Right hindlimb (tissue), 1 donor: Measurements from ENCODE around the gene AGPAT4.

Experiments
- DNase-seq: peaks from one replicate; pipeline ENCODE4 v3.0.0-alpha.2; 2018

AGPAT4 gene

GRCh38 chr6:161279677-161280415, 6.0 kb upstream of the AGPAT4 start:
- DNase-seq = peak; percentile 38

GRCh38 chr6:161276605-161277155, 2.8 kb upstream of the AGPAT4 start:
- DNase-seq = no peak

- DNase-seq = no peak
Observed at GRCh38 chr6:161274898-161275297, 1.0 kb upstream of the AGPAT4 start.

- DNase-seq = no peak
Observed at GRCh38 chr6:161274488-161274858, 612 bp upstream of the AGPAT4 start.

GRCh38 chr6:161273274-161273751, 548 bp downstream of the AGPAT4 start:
- peak; percentile 81 for DNase-seq

- DNase-seq = no peak
Observed at GRCh38 chr6:161272635-161273273, 1.1 kb downstream of the AGPAT4 start.

GRCh38 chr6:161271343-161272030, 2.4 kb downstream of the AGPAT4 start:
- DNase-seq = no peak

- DNase-seq = no peak
Observed at GRCh38 chr6:161270116-161270515, 3.7 kb downstream of the AGPAT4 start.

GRCh38 chr6:161269310-161269709, 4.6 kb downstream of the AGPAT4 start:
- DNase-seq = no peak

GRCh38 chr6:161268531-161269210, 5.2 kb downstream of the AGPAT4 start:
- DNase-seq = no peak

- no peak for DNase-seq
Observed at GRCh38 chr6:161266513-161267230, 7.2 kb downstream of the AGPAT4 start.

GRCh38 chr6:161265975-161266374, 7.9 kb downstream of the AGPAT4 start:
- DNase-seq = no peak

- DNase-seq = no peak
Observed at GRCh38 chr6:161265554-161265953, 8.3 kb downstream of the AGPAT4 start.

- no peak for DNase-seq
Observed at GRCh38 chr6:161264181-161264580, 9.7 kb downstream of the AGPAT4 start.

GRCh38 chr6:161261816-161262215, 12.0 kb downstream of the AGPAT4 start:
- DNase-seq = no peak

- no peak for DNase-seq
Observed at GRCh38 chr6:161261325-161261724, 12.5 kb downstream of the AGPAT4 start.

- DNase-seq = no peak
Observed at GRCh38 chr6:161259302-161259701, 14.6 kb downstream of the AGPAT4 start.

- peak; percentile 38 for DNase-seq
Observed at GRCh38 chr6:161257793-161258457, 15.9 kb downstream of the AGPAT4 start.

- no peak for DNase-seq
Observed at GRCh38 chr6:161256407-161256806, 17.5 kb downstream of the AGPAT4 start.

- DNase-seq = no peak
Observed at GRCh38 chr6:161255518-161255917, 18.3 kb downstream of the AGPAT4 start.

- DNase-seq = no peak
Observed at GRCh38 chr6:161254464-161255253, 19.2 kb downstream of the AGPAT4 start.
